ENCODE results near the gene BRAF. TPM values are rescaled to one million over a fixed set of nuclear protein-coding genes. Genes with fewer than 3 reads are reported as not detected.
A peak's percentile ranks its signal among the peaks of the same experiment; 100 is the strongest.
"Not testable (repeated sequence)": the region's sequence is repeated elsewhere in the genome, so short reads cannot be mapped to it uniquely, and the experiment has no call there.

Gene BRAF
- polyA plus RNA-seq, 1 donor: 25.7 TPM

DNA sequence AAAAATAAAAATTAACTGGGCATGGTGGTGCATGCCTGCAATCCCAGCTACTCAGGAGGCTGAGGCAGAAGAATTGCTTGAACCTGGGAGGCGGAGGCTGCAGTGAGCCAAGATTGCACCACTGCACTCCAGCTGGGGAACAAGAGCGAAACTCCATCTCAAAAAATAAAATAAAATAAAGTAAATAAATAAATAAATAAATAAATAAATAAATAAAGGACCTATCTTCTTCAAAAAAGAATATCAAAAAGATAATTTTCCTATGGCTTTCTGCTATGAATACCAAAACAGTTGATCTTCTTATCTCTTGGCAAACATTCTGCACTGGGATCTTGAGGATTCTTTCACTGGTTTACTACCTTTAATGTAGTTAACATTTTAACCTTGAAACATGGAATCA, 41.9 kb downstream of the BRAF start:
- not testable (repeated sequence) for H3K4me1 ChIP-seq (ENCODE audit: control insufficient read depth, insufficient read depth, low read length); DNase-seq; H3K27ac ChIP-seq (ENCODE audit: low read length); H3K9me3 ChIP-seq (ENCODE audit: control insufficient read depth, low read depth, low read length); H3K36me3 ChIP-seq (ENCODE audit: control insufficient read depth, insufficient read depth, low read length); H3K27me3 ChIP-seq (ENCODE audit: control insufficient read depth, insufficient read depth, low read length); H3K4me3 ChIP-seq (ENCODE audit: low read length)
- whole genome bisulfite sequencing (ENCODE audit: insufficient coverage, low lambda C conversion rate): 83% methylated on average over 1 of the region's 2 CpGs

DNA sequence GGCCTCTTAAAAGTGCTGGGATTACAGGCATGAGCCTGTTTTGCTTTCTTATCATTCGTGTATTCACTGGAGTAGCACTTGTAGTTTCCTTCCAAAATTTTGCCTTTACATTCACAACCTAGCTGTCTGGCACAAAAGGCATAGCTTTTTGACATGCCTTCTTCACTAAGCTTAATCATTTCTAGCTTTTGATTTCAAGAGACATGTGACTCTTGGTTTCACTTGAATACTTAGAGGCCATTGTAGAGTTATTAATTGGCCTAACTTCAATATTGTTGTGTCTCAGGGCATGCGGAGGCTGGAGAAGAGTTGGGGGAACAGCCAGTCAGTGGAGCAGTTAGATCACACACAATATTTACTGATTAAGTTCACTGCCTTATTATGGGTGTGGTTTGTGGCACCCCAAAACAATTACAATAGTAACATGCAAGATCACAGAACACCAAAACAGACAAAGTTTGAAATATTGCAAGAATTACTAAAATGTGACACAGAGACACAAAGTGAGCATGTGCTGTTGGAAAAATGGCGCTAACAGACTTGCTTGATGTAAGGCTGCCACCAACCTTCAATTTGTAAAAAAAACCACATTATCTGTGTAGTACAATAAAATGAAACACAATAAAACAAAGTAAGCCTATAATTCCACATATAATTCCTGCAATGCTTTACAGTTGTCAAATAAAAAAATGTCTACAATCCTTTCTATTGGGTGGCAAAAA, 43.1 kb downstream of the BRAF start:
- Histone ChIP-seq H3K4me1 (ENCODE audit: control insufficient read depth, insufficient read depth, low read length) (no peaks in the 10 kb centered on the region), H3K9me3 (ENCODE audit: control insufficient read depth, low read depth, low read length) (no peaks in the 10 kb centered on the region), H3K27ac (ENCODE audit: low read length) (no peak overlapping the region), H3K27me3 (ENCODE audit: control insufficient read depth, insufficient read depth, low read length) (no peaks in the 10 kb centered on the region), H3K4me3 (ENCODE audit: low read length) (no peak overlapping the region), H3K36me3 (ENCODE audit: control insufficient read depth, insufficient read depth, low read length) (no peaks in the 10 kb centered on the region)
- no CpG with 5 or more reads among the region's 3 CpGs for WGBS (ENCODE audit: insufficient coverage, low lambda C conversion rate)
- DNase-seq: peak in 1 of 2 donors; percentile 9

DNA sequence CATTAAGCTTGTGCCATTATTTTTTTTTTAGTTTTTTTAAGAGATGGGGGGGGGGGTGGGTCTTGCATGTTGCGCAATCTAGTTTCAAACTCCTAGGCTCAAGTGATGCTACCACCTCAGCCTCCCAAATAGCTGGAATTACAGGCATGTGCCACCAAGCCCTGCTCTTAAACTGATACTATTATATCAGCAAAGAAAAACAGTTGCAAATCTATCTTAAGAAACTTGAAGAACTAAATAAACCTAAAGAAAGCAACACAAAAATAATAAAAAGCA, 47.5 kb downstream of the BRAF start:
- Histone ChIP-seq H3K4me3 (ENCODE audit: low read length) (no peak overlapping the region), H3K36me3 (ENCODE audit: control insufficient read depth, insufficient read depth, low read length) (no peaks in the 10 kb centered on the region), H3K4me1 (ENCODE audit: control insufficient read depth, insufficient read depth, low read length) (no peaks in the 10 kb centered on the region), H3K27me3 (ENCODE audit: control insufficient read depth, insufficient read depth, low read length) (no peaks in the 10 kb centered on the region), H3K9me3 (ENCODE audit: control insufficient read depth, low read depth, low read length) (no peaks in the 10 kb centered on the region), H3K27ac (ENCODE audit: low read length) (no peak overlapping the region)
- no peak for DNase-seq
- WGBS (ENCODE audit: insufficient coverage, low lambda C conversion rate): no CpG with 5 or more reads among the region's 1 CpG

- H3K9me3 ChIP-seq (ENCODE audit: control insufficient read depth, low read depth, low read length): no peaks in the 10 kb centered on the region
- no peak overlapping the region for H3K27ac ChIP-seq (ENCODE audit: low read length)
- H3K27me3 ChIP-seq (ENCODE audit: control insufficient read depth, insufficient read depth, low read length): no peaks in the 10 kb centered on the region
- 64% methylated on average over 2 of the region's 2 CpGs for WGBS (ENCODE audit: insufficient coverage, low lambda C conversion rate)
- no peaks in the 10 kb centered on the region for H3K36me3 ChIP-seq (ENCODE audit: control insufficient read depth, insufficient read depth, low read length)
- no peak overlapping the region for H3K4me3 ChIP-seq (ENCODE audit: low read length)
- H3K4me1 ChIP-seq (ENCODE audit: control insufficient read depth, insufficient read depth, low read length): no peaks in the 10 kb centered on the region
- DNase-seq: no peak
These were observed 48.0 kb downstream of the BRAF start for GRCh38 chr7:140876519-140877248.

DNA sequence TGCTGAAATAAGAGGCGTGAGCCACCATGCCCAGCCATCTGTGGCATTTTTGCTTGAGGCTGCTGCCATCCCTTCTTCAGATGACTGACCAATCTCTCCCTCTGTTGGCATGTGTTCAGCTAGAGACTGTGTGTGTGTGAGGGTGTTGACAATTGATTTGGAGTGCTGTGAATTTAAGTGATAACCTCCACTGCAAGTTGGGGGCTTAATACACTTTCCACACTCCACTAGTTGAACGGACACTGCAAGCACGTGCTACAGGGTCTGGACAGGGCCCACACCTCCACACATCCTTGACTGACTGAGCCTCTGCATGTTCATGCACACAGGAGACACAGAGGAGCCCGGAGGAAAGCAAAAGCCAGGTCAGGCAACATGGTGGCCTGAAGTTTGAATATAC, 51.3 kb downstream of the BRAF start:
- DNase-seq: no peak
- no peaks in the 10 kb centered on the region for H3K4me1 ChIP-seq (ENCODE audit: control insufficient read depth, insufficient read depth, low read length)
- H3K4me3 ChIP-seq (ENCODE audit: low read length): no peak overlapping the region
- no peaks in the 10 kb centered on the region for H3K9me3 ChIP-seq (ENCODE audit: control insufficient read depth, low read depth, low read length)
- H3K27ac ChIP-seq (ENCODE audit: low read length): no peak overlapping the region
- no peaks in the 10 kb centered on the region for H3K36me3 ChIP-seq (ENCODE audit: control insufficient read depth, insufficient read depth, low read length)
- 100% methylated on average over 1 of the region's 4 CpGs for WGBS (ENCODE audit: insufficient coverage, low lambda C conversion rate)
- no peaks in the 10 kb centered on the region for H3K27me3 ChIP-seq (ENCODE audit: control insufficient read depth, insufficient read depth, low read length)

DNA sequence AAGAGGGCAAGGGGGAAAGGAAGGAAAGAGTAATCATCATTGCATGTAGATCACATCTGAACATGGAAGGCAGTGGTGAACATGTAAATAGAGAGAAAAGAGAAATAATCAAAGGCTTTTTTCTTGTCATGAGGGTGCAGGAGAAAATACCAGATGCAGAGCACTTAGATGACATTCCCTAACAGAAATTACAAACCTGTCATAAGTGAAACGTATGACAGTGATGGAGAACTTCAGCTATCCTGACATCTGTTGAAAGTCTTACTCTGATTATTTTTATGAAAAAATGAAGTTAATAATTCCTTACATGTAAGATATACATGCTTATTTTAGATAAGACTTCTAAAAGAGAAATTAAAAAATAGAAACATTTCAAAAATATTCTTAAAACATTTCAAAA, 54.7 kb downstream of the BRAF start:
- H3K27ac ChIP-seq (ENCODE audit: low read length): no peak overlapping the region
- H3K27me3 ChIP-seq (ENCODE audit: control insufficient read depth, insufficient read depth, low read length): no peaks in the 10 kb centered on the region
- H3K9me3 ChIP-seq (ENCODE audit: control insufficient read depth, low read depth, low read length): no peaks in the 10 kb centered on the region
- WGBS (ENCODE audit: insufficient coverage, low lambda C conversion rate): 40% methylated on average over 1 of the region's 1 CpG
- H3K4me3 ChIP-seq (ENCODE audit: low read length): no peak overlapping the region
- no peaks in the 10 kb centered on the region for H3K36me3 ChIP-seq (ENCODE audit: control insufficient read depth, insufficient read depth, low read length)
- no peaks in the 10 kb centered on the region for H3K4me1 ChIP-seq (ENCODE audit: control insufficient read depth, insufficient read depth, low read length)
- no peak for DNase-seq

- no peak for DNase-seq
- H3K9me3 ChIP-seq (ENCODE audit: control insufficient read depth, low read depth, low read length): no peaks in the 10 kb centered on the region
- no peaks in the 10 kb centered on the region for H3K27me3 ChIP-seq (ENCODE audit: control insufficient read depth, insufficient read depth, low read length)
- H3K4me3 ChIP-seq (ENCODE audit: low read length): no peak overlapping the region
- no peak overlapping the region for H3K27ac ChIP-seq (ENCODE audit: low read length)
- no peaks in the 10 kb centered on the region for H3K36me3 ChIP-seq (ENCODE audit: control insufficient read depth, insufficient read depth, low read length)
- WGBS (ENCODE audit: insufficient coverage, low lambda C conversion rate): no CpG with 5 or more reads among the region's 8 CpGs
- H3K4me1 ChIP-seq (ENCODE audit: control insufficient read depth, insufficient read depth, low read length): no peaks in the 10 kb centered on the region
These were observed 55.3 kb downstream of the BRAF start for GRCh38 chr7:140869430-140869829.

GRCh38 chr7:140867467-140868462, 57.0 kb downstream of the BRAF start:
- no peak overlapping the region for H3K27ac ChIP-seq (ENCODE audit: low read length)
- no peak overlapping the region for H3K4me3 ChIP-seq (ENCODE audit: low read length)
- DNase-seq: no peak
- WGBS (ENCODE audit: insufficient coverage, low lambda C conversion rate): 92% methylated on average over 4 of the region's 5 CpGs
- no peaks in the 10 kb centered on the region for H3K4me1 ChIP-seq (ENCODE audit: control insufficient read depth, insufficient read depth, low read length)
- no peaks in the 10 kb centered on the region for H3K36me3 ChIP-seq (ENCODE audit: control insufficient read depth, insufficient read depth, low read length)
- H3K9me3 ChIP-seq (ENCODE audit: control insufficient read depth, low read depth, low read length): no peaks in the 10 kb centered on the region
- H3K27me3 ChIP-seq (ENCODE audit: control insufficient read depth, insufficient read depth, low read length): no peaks in the 10 kb centered on the region

GRCh38 chr7:140866926-140867325, 57.8 kb downstream of the BRAF start:
- Histone ChIP-seq H3K9me3 (ENCODE audit: control insufficient read depth, low read depth, low read length) (no peaks in the 10 kb centered on the region), H3K27me3 (ENCODE audit: control insufficient read depth, insufficient read depth, low read length) (no peaks in the 10 kb centered on the region), H3K4me3 (ENCODE audit: low read length) (no peak overlapping the region), H3K4me1 (ENCODE audit: control insufficient read depth, insufficient read depth, low read length) (no peaks in the 10 kb centered on the region), H3K27ac (ENCODE audit: low read length) (no peak overlapping the region), H3K36me3 (ENCODE audit: control insufficient read depth, insufficient read depth, low read length) (no peaks in the 10 kb centered on the region)
- no peak for DNase-seq

GRCh38 chr7:140864732-140865131, 60.0 kb downstream of the BRAF start:
- Histone ChIP-seq H3K4me1 (ENCODE audit: control insufficient read depth, insufficient read depth, low read length) (no peaks in the 10 kb centered on the region), H3K36me3 (ENCODE audit: control insufficient read depth, insufficient read depth, low read length) (no peaks in the 10 kb centered on the region), H3K27ac (ENCODE audit: low read length) (no peak overlapping the region), H3K9me3 (ENCODE audit: control insufficient read depth, low read depth, low read length) (no peaks in the 10 kb centered on the region), H3K4me3 (ENCODE audit: low read length) (no peak overlapping the region), H3K27me3 (ENCODE audit: control insufficient read depth, insufficient read depth, low read length) (no peaks in the 10 kb centered on the region)
- WGBS (ENCODE audit: insufficient coverage, low lambda C conversion rate): 100% methylated on average over 3 of the region's 3 CpGs
- no peak for DNase-seq

Measured in large intestine (tissue), 3 donors.